Neural cell (in vitro differentiated cells): Measurements from ENCODE around the gene ATG7. TPM values are rescaled to one million over a fixed set of nuclear protein-coding genes. Genes with fewer than 3 reads are reported as not detected.

Source experiments
- H2AFZ ChIP-seq: fragments of 200-600, 300-800 bp; sonication (generic), shearing (Covaris generic); 2 replicates; pipeline ENCODE4 v1.6.0; 2014; ENCODE audit warnings: low read depth, mild to moderate bottlenecking, antibody characterized with exemption, low read length, moderate library complexity
- H3F3A ChIP-seq: fragments of 200-600 bp; shearing (Covaris generic); 2 replicates; pipeline ENCODE4 v1.6.1; 2016; ENCODE audit warnings: mild to moderate bottlenecking, moderate library complexity, mixed read lengths, antibody characterized with exemption, low read length; ENCODE audit not compliant: insufficient read depth, poor library complexity, severe bottlenecking
- H3K27ac ChIP-seq: fragments of 200-600, 300-800 bp; sonication (generic), shearing (Covaris generic); 2 replicates; pipeline ENCODE4 v1.5.1; 2014; ENCODE audit warnings: mild to moderate bottlenecking, low read length, moderate library complexity
- H3K27me3 ChIP-seq: fragments of 300-800, 200-600 bp; sonication (generic), shearing (Covaris generic); 2 replicates; pipeline ENCODE4 v1.6.0; 2014; ENCODE audit warnings: mild to moderate bottlenecking, low read depth, low read length, moderate library complexity; ENCODE audit not compliant: insufficient read depth
- H3K36me3 ChIP-seq: fragments of 300-800, 200-600 bp; sonication (generic), shearing (Covaris generic); 2 replicates; pipeline ENCODE4 v1.5.1; 2014; ENCODE audit warnings: mild to moderate bottlenecking, antibody characterized with exemption, low read length, moderate library complexity; ENCODE audit not compliant: insufficient read depth
- H3K4me2 ChIP-seq: fragments of 300-800, 200-600 bp; sonication (generic), shearing (Covaris generic); 2 replicates; pipeline ENCODE4 v1.6.0; 2014; ENCODE audit warnings: mild to moderate bottlenecking, low read length
- H3K4me3 ChIP-seq: fragments of 300-800, 200-600 bp; sonication (generic), shearing (Covaris generic); 2 replicates; pipeline ENCODE4 v1.5.1; 2014; ENCODE audit warnings: mild to moderate bottlenecking, low read length, moderate library complexity
- H3K79me2 ChIP-seq: fragments of 200-600 bp; shearing (Covaris generic); replicated peaks from 2 replicates; pipeline ENCODE4 v1.6.0; 2014; ENCODE audit warnings: mild to moderate bottlenecking, low read length, moderate library complexity; ENCODE audit not compliant: insufficient read depth
- H3K9ac ChIP-seq: fragments of 300-800, 200-600 bp; sonication (generic), shearing (Covaris generic); 2 replicates; pipeline ENCODE4 v1.6.1; 2016; ENCODE audit warnings: mild to moderate bottlenecking, low read length, mixed read lengths
- H3K9me2 ChIP-seq: fragments of 200-600 bp; shearing (Covaris generic); 2 replicates; pipeline ENCODE4 v1.6.1; 2016; ENCODE audit warnings: mild to moderate bottlenecking, low read length, mixed read lengths; ENCODE audit not compliant: insufficient read depth
- H3K9me3 ChIP-seq: fragments of 200-600, 300-800 bp; sonication (generic), shearing (Covaris generic); 2 replicates; pipeline ENCODE4 v1.6.1; 2016; ENCODE audit warnings: mild to moderate bottlenecking, mixed run types, low read length, moderate library complexity, mixed read lengths
- H4K20me1 ChIP-seq: fragments of 200-600 bp; shearing (Covaris generic); 2 replicates; pipeline ENCODE4 v1.6.1; 2016; ENCODE audit warnings: mild to moderate bottlenecking, mixed run types; ENCODE audit not compliant: insufficient read depth
- CTCF ChIP-seq: fragments of 450-650 bp; IDR thresholded peaks from 2 replicates; pipeline ENCODE4 v1.5.1; 2014; ENCODE audit warnings: antibody characterized with exemption, mild to moderate bottlenecking, moderate library complexity; ENCODE audit not compliant: poor library complexity, severe bottlenecking
- EP300 ChIP-seq: fragments of 450-650 bp; conservative IDR thresholded peaks from 2 replicates; pipeline ENCODE4 v1.6.1; 2014; ENCODE audit warnings: antibody characterized with exemption, mild to moderate bottlenecking, moderate library complexity; ENCODE audit not compliant: poor library complexity, severe bottlenecking
- EZH2 ChIP-seq: fragments of 200-600, 300-800 bp; shearing (Covaris generic), sonication (generic); IDR thresholded peaks from 2 replicates; pipeline ENCODE4 v1.6.1; 2014; ENCODE audit warnings: antibody characterized with exemption, low read length, borderline replicate concordance, mild to moderate bottlenecking; ENCODE audit not compliant: insufficient read depth, poor library complexity, severe bottlenecking
- MXI1 ChIP-seq: fragments of 450-650 bp; conservative IDR thresholded peaks from 2 replicates; pipeline ENCODE4 v1.6.1; 2014; ENCODE audit warnings: antibody characterized with exemption, mild to moderate bottlenecking; ENCODE audit not compliant: poor library complexity, severe bottlenecking
- POLR2AphosphoS5 ChIP-seq: IDR thresholded peaks from 2 replicates; pipeline ENCODE4 v1.6.1; 2012
- RAD21 ChIP-seq: fragments of 450-650 bp; conservative IDR thresholded peaks from 2 replicates; pipeline ENCODE4 v1.6.1; 2014; ENCODE audit warnings: antibody characterized with exemption, mild to moderate bottlenecking, moderate library complexity
- REST ChIP-seq: IDR thresholded peaks from 2 replicates; pipeline ENCODE4 v1.6.1; 2012; ENCODE audit warnings: borderline replicate concordance
- SMC3 ChIP-seq: fragments of 450-650 bp; conservative IDR thresholded peaks from 2 replicates; pipeline ENCODE4 v1.6.1; 2014; ENCODE audit warnings: antibody characterized with exemption, mild to moderate bottlenecking, moderate library complexity; ENCODE audit not compliant: poor library complexity
- TAF1 ChIP-seq: IDR thresholded peaks from 2 replicates; pipeline ENCODE4 v1.6.1; 2012; ENCODE audit warnings: low read depth
- polyA plus RNA-seq: library from polyadenylated mRNA; depleted of rRNA; stranded (reverse); fragments of >200 nt; gene quantifications from 2 replicates; pipeline ENCODE4 v1.2.3, GENCODE V29; 2014

Gene ATG7
- polyA plus RNA-seq, 1 donor from 2014 or later, result 28.8 TPM

DNA sequence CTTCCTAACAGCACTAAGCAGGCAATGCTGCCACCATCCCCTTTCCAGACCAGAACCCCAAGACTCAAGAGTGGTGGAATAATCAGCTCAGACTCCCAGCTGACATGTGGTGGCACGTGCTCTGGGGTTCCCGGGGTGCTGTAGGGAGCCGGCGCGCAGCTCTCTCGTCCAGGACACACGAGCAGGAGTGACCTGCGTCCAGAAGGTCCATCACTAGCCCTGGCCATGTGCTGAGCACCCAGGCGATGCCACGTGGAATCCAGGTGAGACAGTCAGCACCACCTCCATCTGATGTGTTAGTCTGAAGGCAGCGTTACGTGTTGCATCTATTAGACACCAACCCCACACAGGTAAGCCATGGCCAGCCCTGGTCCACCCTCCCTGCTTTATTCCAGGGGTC is 293.3 kb downstream of the ATG7 start:
- Histone ChIP-seq H4K20me1 (no peaks in the 10 kb centered on the region), H3K4me3 (no peak overlapping the region), H3K36me3 (peaks cover 4% of the 10 kb centered on the region), H3K79me2 (peaks cover 12% of the 10 kb centered on the region), H3K9me3 (no peaks in the 10 kb centered on the region), H3K27me3 (no peaks in the 10 kb centered on the region), H3K27ac (no peak overlapping the region), H3K4me2 (no peak overlapping the region), H3K9ac (no peak overlapping the region), H3K9me2 (no peaks in the 10 kb centered on the region), H3F3A (no peaks in the 10 kb centered on the region), H2AFZ (no peak overlapping the region)
- no peak for TF ChIP-seq SMC3
- no peak for TF ChIP-seq MXI1
- no peak for TF ChIP-seq TAF1
- no peak for TF ChIP-seq EP300
- no peak for TF ChIP-seq RAD21
- TF ChIP-seq REST, result no peak
- TF ChIP-seq EZH2, result no peak
- no peak for TF ChIP-seq POLR2AphosphoS5
- no peak for TF ChIP-seq CTCF

DNA sequence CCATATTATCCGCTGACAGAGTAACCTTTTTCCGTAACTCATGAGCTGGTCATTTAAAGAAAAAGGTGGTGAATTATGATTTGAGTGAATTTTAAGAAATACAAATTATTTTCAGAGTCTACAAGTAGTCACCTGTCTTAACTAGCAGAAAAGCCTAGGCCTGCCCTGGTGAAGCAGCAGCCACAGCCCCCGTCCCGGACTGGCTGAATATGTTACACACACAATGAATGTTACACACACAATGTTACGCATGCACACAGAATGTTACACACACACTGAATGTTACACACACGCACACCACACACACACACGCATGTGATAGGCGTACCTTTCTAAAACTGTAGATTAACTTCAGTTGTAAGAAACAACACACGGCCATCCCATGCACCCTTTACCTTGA is 293.7 kb downstream of the ATG7 start:
- peaks cover 4% of the 10 kb centered on the region for H3K36me3 ChIP-seq

More for the DNA sequence above, 293.7 kb downstream of the ATG7 start:
- Histone ChIP-seq H4K20me1 (no peaks in the 10 kb centered on the region), H3K9me3 (no peaks in the 10 kb centered on the region), H2AFZ (no peak overlapping the region), H3K9ac (no peak overlapping the region), H3K4me3 (no peak overlapping the region), H3F3A (no peaks in the 10 kb centered on the region), H3K79me2 (peaks cover 15% of the 10 kb centered on the region), H3K4me2 (no peak overlapping the region), H3K27ac (no peak overlapping the region), H3K9me2 (no peaks in the 10 kb centered on the region), H3K27me3 (no peaks in the 10 kb centered on the region)
- no peak for TF ChIP-seq POLR2AphosphoS5
- no peak for TF ChIP-seq REST
- TF ChIP-seq RAD21, result no peak
- TF ChIP-seq EP300, result no peak
- no peak for TF ChIP-seq MXI1
- TF ChIP-seq EZH2, result no peak
- no peak for TF ChIP-seq CTCF
- no peak for TF ChIP-seq TAF1
- no peak for TF ChIP-seq SMC3
